CD4-positive, alpha-beta T cell treated with Interleukin-12 subunit alpha and Interleukin-12 subunit beta, for 1 hour (primary cell): ENCODE measurements around the gene RPF1.
"Not testable (repeated sequence)": the region's sequence is repeated elsewhere in the genome, so short reads cannot be mapped to it uniquely, and the experiment has no call there.

Experiments used
- DNase-seq: peaks from one replicate; pipeline ENCODE4 v3.0.0-alpha.2; 2020

Gene RPF1

GRCh38 chr1:84478876-84479868 is at the start of gene RPF1:
TSS of gene RPF1 (plus strand) at chr1:84479266. CDS start at chr1:84479282, 16 bp downstream.
- DNase-seq = peak; percentile 83

DNA sequence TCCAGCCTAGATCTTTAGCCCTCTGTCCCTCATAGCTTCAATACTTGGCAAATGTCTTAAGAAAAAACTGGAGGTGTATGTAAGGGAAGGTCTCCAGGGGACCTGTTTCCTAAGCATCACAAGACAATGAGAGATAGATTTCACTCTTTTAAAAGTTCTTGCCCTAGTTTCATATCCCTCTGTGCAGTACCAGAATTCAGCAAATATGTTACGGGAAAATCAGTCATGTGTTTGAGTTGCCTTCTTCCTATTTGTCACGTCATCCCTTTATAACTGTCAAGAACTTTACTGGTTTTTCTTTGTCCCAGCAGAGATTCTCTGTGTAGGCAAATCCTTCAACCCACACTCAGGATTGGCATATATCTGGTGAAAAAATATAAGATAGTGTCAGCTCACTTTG is 48.5 kb upstream of the RPF1 start:
- no peak for DNase-seq

GRCh38 chr1:84433258-84434080 is 45.6 kb upstream of the RPF1 start:
- DNase-seq = peak; percentile 85

- no peak for DNase-seq
Observed at GRCh38 chr1:84434081-84434769, 44.8 kb upstream of the RPF1 start.

GRCh38 chr1:84434801-84435549 is 44.1 kb upstream of the RPF1 start:
- peak; percentile 37 for DNase-seq

DNA sequence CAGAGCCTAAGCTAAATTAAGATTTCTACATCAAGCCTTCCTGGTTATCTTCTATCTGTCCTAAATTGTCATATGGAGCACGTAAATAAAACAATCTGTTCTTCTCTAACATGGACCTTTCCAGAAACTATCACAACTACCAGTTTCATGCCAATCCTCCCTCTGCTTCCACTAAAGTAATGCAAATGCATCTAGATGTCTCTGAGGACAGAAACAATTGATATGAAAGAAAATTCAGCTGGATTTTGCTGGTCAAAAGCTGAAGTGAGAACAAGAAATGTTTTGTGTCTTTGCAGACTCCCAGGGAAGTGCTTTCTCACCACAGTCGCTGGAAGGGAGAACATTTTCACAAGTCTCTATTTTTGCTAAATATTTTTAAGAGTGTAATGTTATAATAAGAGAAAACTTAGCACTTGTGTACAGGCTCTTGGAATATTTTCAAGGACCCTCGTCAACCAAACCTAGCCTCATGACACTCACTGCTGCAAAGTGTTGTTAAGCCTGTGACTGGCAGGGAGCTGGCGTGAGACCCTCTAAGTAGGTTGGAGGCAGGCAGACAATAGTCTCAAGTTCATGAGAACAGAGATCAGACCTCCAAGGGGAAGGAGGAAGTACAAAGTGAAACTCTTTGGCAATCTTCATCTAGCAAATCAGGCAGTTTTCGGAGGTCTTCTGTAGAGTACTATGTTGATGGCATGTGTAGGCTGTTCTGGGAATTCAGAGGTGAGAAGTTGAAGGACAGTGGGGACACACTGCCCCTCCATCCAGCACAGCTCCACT is 42.0 kb upstream of the RPF1 start:
- no peak for DNase-seq

- peak; percentile 83 for DNase-seq
Observed at GRCh38 chr1:84442256-84442655, 36.8 kb upstream of the RPF1 start.

GRCh38 chr1:84442747-84443646 is 36.1 kb upstream of the RPF1 start:
- peak; percentile 50 for DNase-seq

- DNase-seq = not testable (repeated sequence)
Observed at GRCh38 chr1:84448704-84449103, 30.4 kb upstream of the RPF1 start.

DNA sequence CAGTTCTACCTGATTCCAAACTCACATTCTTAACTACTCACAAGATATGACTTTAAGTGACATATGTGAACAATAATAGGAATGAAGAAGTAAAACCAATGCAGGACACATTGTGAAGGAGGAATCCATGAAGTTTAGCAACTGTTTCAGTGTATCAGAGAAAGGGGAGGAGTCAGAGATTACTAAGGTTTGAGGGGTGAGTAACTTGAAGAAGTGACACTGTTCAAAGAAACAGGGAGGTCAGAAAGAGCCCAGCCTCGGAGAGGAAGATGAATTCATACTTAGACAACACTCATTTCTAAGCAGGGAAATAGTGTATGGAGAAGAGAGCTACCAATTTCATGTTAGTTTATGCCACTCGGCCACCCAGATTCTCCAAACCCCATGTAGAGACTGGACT is 28.2 kb upstream of the RPF1 start:
- no peak for DNase-seq

GRCh38 chr1:84452436-84452835 is 26.6 kb upstream of the RPF1 start:
- DNase-seq = no peak

- no peak for DNase-seq
Observed at GRCh38 chr1:84462118-84462517, 16.9 kb upstream of the RPF1 start.

- no peak for DNase-seq
Observed at GRCh38 chr1:84467298-84467697, 11.8 kb upstream of the RPF1 start.

GRCh38 chr1:84476225-84476624 is 2.8 kb upstream of the RPF1 start:
- DNase-seq = no peak

DNA sequence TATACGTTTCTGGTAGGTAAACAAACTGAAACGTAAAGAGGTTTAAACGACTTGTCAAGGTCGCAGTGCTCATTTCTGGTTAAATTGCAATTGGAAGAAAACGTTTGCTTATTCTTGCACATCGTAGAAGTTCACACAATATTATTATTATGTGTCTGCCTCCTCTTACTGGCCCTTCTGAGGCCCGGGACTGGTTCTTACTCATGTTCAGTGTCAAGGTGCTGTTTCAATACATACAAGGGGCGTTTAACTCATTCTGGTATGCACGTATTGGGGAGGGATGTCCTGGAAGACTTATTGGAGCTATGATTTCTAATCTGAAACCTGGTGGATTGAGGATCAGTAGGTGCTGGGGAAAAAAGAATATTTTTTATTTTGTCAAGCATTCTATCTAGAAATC is 932 bp downstream of the RPF1 start:
- no peak for DNase-seq

GRCh38 chr1:84480650-84481049 is 1.6 kb downstream of the RPF1 start:
- DNase-seq = no peak

DNA sequence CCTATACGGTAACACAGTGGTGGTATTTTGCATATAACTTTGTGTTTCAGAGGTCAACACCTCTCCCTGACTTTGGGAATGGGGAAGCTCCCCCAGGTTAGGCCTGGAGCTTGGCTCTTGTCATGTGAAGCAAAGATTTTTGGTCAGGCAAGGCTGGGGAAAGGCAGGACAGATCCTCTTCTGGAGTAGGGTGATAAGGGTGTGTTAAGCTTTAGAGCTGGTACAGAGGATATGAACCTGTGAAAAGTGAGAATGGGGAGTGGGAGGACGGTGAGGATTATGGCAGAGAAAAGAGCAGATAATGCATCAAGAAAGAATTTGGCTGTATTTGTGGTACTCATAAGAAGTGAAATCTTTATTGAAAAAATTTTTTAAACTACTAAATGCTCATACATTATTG is 2.3 kb downstream of the RPF1 start:
- no peak for DNase-seq

DNA sequence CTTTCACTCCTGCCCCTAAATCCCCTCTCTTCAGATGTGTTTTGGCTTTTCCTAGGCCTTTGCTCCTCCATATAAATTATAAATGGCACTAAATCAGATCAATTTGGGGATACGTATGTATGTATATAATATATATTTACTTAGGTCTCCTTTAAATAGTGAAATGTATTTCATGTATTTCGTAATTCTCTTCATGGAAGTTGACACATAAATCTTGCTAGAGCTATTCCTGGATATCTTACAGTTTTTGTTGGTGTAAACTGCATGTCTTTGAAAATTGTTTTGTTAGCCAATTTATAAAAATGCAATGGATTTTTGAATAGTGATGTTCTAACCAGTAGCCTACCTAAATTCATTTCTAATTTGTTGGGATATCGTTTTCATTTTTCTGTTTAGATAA is 9.0 kb downstream of the RPF1 start:
- DNase-seq = no peak

DNA sequence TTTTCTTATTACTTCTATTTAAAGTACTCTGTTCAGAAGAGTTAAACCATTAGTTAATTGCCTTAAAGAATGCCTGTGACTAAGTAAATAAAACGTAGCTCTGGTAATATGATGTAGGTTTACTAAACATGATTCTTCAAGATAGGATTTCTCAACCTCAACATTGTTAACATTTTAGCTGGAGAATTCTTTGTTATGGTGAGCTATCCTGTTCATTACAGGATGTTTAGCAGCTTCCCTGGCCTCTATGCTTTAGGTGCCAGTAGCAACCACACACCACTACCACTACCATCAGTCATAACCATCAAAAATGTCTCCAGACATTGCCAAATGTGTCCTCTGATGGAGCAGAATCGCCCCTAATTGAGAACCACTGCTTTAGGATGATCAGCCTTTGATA is 10.7 kb downstream of the RPF1 start:
- no peak for DNase-seq

DNA sequence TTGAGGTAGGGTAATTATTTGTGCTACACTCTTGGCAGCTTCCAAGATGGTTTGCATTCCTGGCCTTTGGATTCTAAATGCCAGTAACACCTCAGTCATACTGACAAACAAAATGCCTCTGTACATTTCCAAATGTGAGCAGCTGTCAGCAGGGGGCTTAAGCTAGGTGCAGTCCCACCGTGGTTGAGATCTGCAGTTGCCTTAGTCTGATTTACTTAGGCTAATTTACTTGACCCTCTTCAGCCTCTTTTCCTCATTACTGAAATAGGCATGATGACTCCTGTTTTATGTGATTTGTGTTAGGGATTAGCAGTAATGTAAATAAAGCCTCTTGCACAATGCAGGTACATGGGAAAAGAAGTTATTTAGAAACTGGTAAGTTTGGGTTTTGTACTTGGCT is 13.7 kb downstream of the RPF1 start:
- DNase-seq = no peak

DNA sequence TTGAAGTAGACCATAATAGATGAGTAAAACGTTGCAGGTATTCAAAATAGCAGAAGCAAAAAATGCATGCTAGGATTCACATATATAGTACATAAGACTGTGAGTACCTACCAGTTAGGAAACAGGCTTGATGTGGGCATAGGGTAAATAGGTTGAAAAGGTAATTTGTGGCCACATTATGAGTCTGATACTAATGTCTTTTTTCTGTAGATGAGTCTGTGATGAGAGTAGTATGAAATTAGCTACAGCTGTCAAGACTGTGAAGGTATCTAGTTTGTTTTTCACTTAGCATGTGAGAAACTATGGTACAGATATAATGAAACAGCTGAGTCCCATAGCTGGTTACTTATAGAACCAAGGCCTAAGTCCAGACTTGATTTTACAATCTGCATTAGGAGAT is 14.7 kb downstream of the RPF1 start:
- no peak for DNase-seq
